Thoracic aorta (tissue), 2 donors: Measurements from ENCODE around the gene MAP3K5. TPM values are rescaled to one million over a fixed set of nuclear protein-coding genes. Genes with fewer than 3 reads are reported as not detected.

ENCODE experiments used
- ATAC-seq: fragments of 150-250 bp; one replicate; pipeline ENCODE4 v1.8.0; 2017; ENCODE audit warnings: low read depth; ENCODE audit not compliant: insufficient number of reproducible peaks, low FRiP score
- DNase-seq: peaks from one replicate; pipeline ENCODE4 v3.0.0-alpha.2; 2020; ENCODE audit warnings: low spot score
- H3K27ac ChIP-seq, 2 donors: fragments of 200-600 bp; sonication (generic); 1 replicate in 1 of 2; 2 replicates in 1 of 2; pipeline ENCODE4 v1.5.1; 2016; ENCODE audit warnings: mild to moderate bottlenecking in 2 of 2, moderate library complexity in 2 of 2
- H3K27me3 ChIP-seq: fragments of 200-600 bp; sonication (generic); replicated peaks from 2 replicates; pipeline ENCODE4 v1.6.0; 2016; ENCODE audit warnings: mild to moderate bottlenecking; ENCODE audit not compliant: insufficient read depth
- H3K36me3 ChIP-seq: fragments of 200-600 bp; sonication (generic); one replicate; pipeline ENCODE4 v1.5.1; 2016
- H3K4me1 ChIP-seq, 2 donors: fragments of 200-600 bp; sonication (generic); 1 replicate in 1 of 2; 2 replicates in 1 of 2; pipeline versions ENCODE4 v1.5.1 to v1.6.0; 2016; ENCODE audit warnings: low read depth in 2 of 2, mild to moderate bottlenecking in 1 of 2; ENCODE audit not compliant: control insufficient read depth in 1 of 2
- H3K4me3 ChIP-seq: fragments of 200-600 bp; sonication (generic); 2 replicates; pipeline ENCODE4 v1.5.1; 2016; ENCODE audit warnings: mild to moderate bottlenecking
- H3K9me3 ChIP-seq: fragments of 200-600 bp; sonication (generic); 2 replicates; pipeline ENCODE4 v1.5.1; 2016
- total RNA-seq, 2 donors: library from RNA; depleted of rRNA; stranded (reverse); fragments of >200 nt; gene quantifications; one replicate each; pipeline versions ENCODE4 v1.1.0 to v1.2.3, GENCODE V29; 2016
- TF ChIP-seq, protein P1 (sequence below): fragments of 200-600 bp; sonication (generic); IDR thresholded peaks from one replicate; pipeline ENCODE4 v1.5.1; 2019; ENCODE audit warnings: antibody characterized with exemption

MAP3K5 gene
- total RNA-seq, 2 donors from 2014 or later: 73.6 to 101 TPM

DNA sequence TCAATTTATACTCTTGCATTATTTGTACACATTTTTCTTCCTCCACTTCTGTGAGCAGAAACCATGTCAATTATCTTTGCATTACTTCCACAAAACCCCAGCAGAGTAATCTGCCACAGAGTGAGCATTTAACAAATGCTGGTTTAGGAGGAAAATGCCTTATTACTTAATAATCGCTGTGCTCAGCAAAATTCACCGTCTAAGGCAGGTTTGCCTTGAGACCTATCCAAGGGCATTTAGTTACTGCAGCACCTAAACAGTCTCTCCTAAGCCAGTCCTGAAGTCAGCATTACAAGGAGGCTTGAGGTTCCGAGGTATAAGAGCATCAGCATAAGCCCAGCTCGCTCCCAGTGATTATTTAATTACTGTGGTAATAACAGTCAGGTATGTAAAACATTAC lies 270.4 kb downstream of the MAP3K5 start:
- peaks cover 0 to 9% of the 10 kb centered on the region in 2 donors for H3K4me1 ChIP-seq
- no peaks in the 10 kb centered on the region for H3K27me3 ChIP-seq
- DNase-seq (no peak), ATAC-seq (no peak)
- H3K4me3 ChIP-seq: no peak overlapping the region
- TF ChIP-seq, protein P1, sequence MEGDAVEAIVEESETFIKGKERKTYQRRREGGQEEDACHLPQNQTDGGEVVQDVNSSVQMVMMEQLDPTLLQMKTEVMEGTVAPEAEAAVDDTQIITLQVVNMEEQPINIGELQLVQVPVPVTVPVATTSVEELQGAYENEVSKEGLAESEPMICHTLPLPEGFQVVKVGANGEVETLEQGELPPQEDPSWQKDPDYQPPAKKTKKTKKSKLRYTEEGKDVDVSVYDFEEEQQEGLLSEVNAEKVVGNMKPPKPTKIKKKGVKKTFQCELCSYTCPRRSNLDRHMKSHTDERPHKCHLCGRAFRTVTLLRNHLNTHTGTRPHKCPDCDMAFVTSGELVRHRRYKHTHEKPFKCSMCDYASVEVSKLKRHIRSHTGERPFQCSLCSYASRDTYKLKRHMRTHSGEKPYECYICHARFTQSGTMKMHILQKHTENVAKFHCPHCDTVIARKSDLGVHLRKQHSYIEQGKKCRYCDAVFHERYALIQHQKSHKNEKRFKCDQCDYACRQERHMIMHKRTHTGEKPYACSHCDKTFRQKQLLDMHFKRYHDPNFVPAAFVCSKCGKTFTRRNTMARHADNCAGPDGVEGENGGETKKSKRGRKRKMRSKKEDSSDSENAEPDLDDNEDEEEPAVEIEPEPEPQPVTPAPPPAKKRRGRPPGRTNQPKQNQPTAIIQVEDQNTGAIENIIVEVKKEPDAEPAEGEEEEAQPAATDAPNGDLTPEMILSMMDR: no peak
- no peaks in the 10 kb centered on the region for H3K36me3 ChIP-seq
- H3K27ac ChIP-seq: no peak overlapping the region
- H3K9me3 ChIP-seq: no peaks in the 10 kb centered on the region

DNA sequence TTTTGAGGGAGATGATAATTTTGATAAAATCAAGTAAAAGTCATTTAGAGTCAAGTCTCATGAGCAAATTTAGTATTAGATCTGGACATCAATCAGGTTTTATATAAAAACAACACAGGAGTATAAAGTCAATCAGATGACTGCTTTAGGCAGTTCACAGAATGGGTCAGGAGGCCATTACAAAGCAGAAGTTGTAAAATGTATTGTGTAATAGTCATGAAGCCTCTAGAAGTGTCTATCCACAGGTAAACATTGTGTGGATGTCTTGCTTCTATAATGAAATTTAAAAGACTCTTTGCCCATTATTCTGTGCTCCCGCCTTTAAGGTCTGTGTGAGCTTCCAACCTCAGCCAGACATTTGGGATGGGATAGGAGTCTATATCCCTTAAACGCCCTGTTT lies 270.9 kb downstream of the MAP3K5 start:
- Histone ChIP-seq H3K4me3 (no peak overlapping the region), H3K9me3 (no peaks in the 10 kb centered on the region), H3K27me3 (no peaks in the 10 kb centered on the region), H3K27ac (no peak overlapping the region), H3K36me3 (no peaks in the 10 kb centered on the region), H3K4me1 (peaks cover 0 to 4% of the 10 kb centered on the region in 2 donors)
- DNase-seq: no peak
- TF ChIP-seq, protein P1: no peak
- ATAC-seq: no peak

DNA sequence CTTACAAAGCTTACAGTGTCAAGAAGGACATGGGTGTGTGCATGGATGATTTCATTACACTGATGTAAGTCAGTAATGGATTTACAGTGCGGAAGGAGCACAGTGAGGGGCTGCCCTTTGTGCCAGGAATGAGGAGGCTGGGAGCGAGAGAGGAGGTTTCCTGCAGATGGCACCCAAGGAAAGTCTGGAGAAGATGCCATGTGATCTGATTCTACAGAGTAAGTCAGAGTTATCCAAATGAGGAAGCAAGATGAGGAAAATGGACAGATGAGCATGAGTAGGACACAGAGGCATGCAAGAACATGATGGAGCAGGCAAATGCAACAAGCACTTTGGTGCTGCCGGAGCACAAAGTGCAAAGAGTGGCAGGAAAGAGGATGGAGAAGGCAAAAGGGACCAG lies 271.8 kb downstream of the MAP3K5 start:
- DNase-seq (no peak), ATAC-seq (no peak)
- Histone ChIP-seq H3K27me3 (no peaks in the 10 kb centered on the region), H3K9me3 (no peaks in the 10 kb centered on the region), H3K4me1 (no peaks in the 10 kb centered on the region), H3K27ac (no peak overlapping the region), H3K36me3 (no peaks in the 10 kb centered on the region), H3K4me3 (no peak overlapping the region)
- TF ChIP-seq, protein P1: no peak

DNA sequence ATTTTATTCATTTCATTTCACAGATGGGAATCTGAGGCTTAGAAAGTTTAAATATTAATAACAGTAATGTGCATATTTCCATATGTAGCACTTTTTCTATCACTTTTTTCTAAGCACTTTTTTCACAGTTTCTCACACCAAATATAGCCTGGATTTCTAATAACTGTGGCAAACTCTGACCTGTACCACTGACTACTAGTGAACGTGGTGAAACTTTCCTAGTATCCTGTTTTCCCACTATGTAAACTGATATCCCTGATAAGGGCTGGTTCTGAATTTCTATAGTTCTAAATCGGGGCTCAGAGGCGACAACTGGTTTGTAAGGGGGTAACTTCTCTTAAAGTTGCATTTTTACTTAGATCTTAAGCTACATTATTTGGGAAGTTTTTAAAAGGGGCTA lies 274.7 kb downstream of the MAP3K5 start:
- Histone ChIP-seq H3K27ac (no peak overlapping the region), H3K4me1 (no peaks in the 10 kb centered on the region), H3K4me3 (no peak overlapping the region), H3K36me3 (no peaks in the 10 kb centered on the region), H3K27me3 (no peaks in the 10 kb centered on the region), H3K9me3 (no peaks in the 10 kb centered on the region)
- ATAC-seq (no peak), DNase-seq (no peak)
- TF ChIP-seq, protein P1: no peak

DNA sequence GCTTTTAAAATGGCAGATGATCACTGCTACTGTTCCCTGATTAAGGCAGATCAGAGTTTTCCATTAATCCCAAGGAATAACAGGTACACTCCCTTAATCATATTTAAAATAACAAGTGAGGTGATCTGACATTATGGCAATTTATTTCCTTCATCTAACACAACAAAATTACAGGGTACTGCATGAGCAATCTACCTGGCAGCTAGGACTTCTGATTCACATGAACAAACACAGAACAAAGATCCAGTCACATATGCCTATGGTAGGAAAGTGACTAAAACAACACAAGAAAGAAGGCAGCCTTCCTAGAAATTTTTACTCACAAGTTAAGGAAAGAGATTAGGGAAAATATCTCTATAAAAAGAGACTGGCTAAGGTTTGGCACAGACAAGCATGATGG lies 275.3 kb downstream of the MAP3K5 start:
- H3K27me3 ChIP-seq: no peaks in the 10 kb centered on the region
- ATAC-seq (no peak), DNase-seq (no peak)
- H3K36me3 ChIP-seq: no peaks in the 10 kb centered on the region
- H3K27ac ChIP-seq: no peak overlapping the region
- H3K4me3 ChIP-seq: no peak overlapping the region
- TF ChIP-seq, protein P1: no peak
- H3K9me3 ChIP-seq: no peaks in the 10 kb centered on the region
- H3K4me1 ChIP-seq: no peaks in the 10 kb centered on the region
